Skin of body (tissue), 2 donors: Measurements from ENCODE around the gene OTOF. TPM values are rescaled to one million over a fixed set of nuclear protein-coding genes. Genes with fewer than 3 reads are reported as not detected.

Experiments used
- DNase-seq: peaks from one replicate; lab custom pipeline; 2025; lab: John Stamatoyannopoulos, UW
- total RNA-seq: library from RNA; depleted of rRNA; stranded (reverse); fragments of >200 nt; gene quantifications from one replicate; pipeline ENCODE4 v1.2.3, GENCODE V29; 2014

OTOF gene
- total RNA-seq, 1 donor from 2014 or later = 0.69 TPM

DNA sequence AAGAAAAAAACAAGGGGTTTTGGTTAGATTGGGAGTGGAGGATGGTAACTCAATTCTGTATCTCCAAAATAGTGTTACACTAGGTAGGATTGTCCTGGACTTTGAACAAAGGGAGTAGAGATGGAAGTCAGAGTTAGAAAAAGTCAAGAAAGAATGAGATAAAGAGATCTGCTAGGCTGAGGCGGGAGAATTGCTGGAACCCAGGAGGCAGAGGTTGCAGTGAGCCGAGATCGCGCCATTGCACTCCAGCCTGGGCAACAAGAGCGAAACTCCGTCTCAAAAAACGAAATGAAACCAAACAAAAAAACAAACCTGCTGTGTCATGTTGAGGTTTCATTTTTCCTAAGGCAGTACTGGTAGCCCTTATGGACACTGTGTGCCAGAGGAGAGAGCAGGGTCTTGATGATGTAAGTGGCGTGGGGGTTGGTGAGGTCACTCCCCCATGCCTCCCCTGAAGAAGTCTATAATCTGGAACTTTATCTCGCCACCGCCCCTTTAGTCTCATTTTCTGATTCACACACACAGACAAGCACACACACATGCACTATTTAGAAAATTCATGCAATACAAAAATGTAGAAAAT, 65.7 kb downstream of the OTOF start:
- DNase-seq = no peak

DNA sequence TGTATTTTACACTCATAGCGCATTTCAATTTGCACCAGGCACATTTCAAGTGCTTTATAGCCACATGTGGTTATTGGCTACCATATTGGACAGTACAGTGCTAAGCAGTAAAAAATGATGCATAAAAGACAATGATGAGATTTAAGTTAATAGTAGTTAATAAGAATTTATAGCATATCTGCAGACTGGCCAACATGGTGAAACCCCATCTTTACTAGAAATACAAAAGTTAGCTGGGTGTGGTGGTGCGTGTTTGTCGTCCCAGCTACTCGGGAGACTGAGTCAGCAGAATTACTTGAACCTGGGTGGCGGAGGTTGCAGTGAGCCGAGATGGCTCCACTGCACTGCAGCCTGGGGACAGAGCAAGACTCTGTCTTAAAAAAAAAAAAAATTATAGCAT, 66.5 kb downstream of the OTOF start:
- no peak for DNase-seq

DNA sequence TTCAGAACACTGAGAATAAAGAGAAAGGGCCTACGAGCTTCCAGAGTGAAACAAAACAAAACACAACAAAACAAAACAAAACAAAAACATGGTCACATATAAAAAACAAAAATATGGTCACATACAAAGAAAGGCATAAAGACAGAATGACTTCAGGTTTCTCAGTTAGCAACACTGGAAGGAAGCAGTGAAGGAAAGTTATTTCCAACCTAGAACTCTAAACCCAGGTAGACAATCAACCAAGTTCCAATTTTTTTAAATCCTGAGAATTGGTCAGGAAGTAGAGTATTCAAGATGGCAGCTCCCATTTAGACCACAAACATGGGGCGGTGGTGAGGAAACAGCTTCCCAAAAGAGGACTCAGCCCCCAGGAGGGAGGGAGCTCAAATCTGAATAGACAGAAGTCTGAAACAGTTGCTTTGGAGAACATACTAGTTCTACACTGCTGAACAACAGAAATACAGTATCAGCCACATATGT, 67.1 kb downstream of the OTOF start:
- no peak for DNase-seq

DNA sequence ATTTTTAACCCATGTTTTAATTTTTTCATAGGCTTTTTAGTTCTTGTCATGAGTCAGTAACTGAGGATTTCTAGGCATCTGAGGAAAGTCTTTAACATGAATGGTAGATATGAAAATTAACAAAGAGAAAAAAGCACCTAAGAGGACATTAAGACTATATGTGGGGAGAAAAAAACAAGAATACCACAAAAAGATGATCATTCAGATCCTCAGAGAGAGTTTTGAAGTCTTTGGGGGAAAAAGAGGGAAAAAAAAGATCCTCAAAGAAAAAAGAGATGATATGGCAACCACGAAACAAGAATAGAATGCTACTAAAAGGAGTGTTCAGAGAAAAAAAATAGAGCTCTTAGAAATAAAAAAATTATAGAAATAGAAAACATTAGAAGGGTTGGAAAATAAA, 68.1 kb downstream of the OTOF start:
- DNase-seq = no peak

DNA sequence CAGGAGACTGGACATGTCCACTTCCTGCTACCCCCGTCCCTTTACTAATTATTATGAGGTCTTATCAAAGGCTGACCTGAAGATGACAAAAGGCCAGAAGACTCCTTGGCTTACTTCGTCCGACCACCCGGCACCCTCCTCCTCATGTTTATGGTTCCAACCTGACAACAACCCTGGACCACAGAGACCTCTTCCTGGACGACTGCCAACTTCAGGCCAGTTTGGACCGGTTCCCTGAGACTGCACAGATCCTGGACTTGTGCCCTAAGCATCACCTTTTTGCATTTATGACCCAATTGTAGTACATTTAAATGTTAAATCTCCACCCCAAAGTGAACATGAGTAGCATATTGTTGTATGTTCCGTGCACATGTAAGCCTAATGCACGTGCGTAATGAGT, 70.4 kb downstream of the OTOF start:
- DNase-seq = no peak

Other genes with a start within 250 kb of the OTOF start
- gene HADHA, start 233.5 kb downstream of the OTOF start, total RNA-seq = 136 TPM
- 112 TPM for gene HADHB, start 233.2 kb downstream of the OTOF start, total RNA-seq
- 30.0 TPM for gene SELENOI, start 132.0 kb downstream of the OTOF start, total RNA-seq
- gene ADGRF3, start 131.3 kb downstream of the OTOF start, total RNA-seq = not detected
- not detected for gene DRC1, start 76.2 kb downstream of the OTOF start, total RNA-seq
- gene CIB4, start 163.2 kb upstream of the OTOF start, total RNA-seq = not detected
- gene KCNK3, start 214.6 kb upstream of the OTOF start, total RNA-seq = 0.49 TPM